CD4-positive, alpha-beta T cell treated with Interleukin-4 for 1 hour (primary cell): Measurements from ENCODE around the gene EVC.

ENCODE experiments used
- DNase-seq, 2 donors: peaks; one replicate each; pipeline ENCODE4 v3.0.0-alpha.2; 2020 to 2022

Gene EVC

GRCh38 chr4:5710961-5711478 lies at the start of gene EVC:
TSS of gene EVC (plus strand) at chr4:5711201. CDS start at chr4:5711381, 180 bp downstream.
- no peak for DNase-seq

GRCh38 chr4:5661237-5661636 lies 49.8 kb upstream of the EVC start:
- DNase-seq = no peak

GRCh38 chr4:5662555-5662954 lies 48.4 kb upstream of the EVC start:
- DNase-seq = no peak

- no peak for DNase-seq
Measured at GRCh38 chr4:5664778-5665177, 46.2 kb upstream of the EVC start.

- no peak for DNase-seq
Measured at GRCh38 chr4:5666741-5667140, 44.3 kb upstream of the EVC start.

- no peak for DNase-seq
Measured at GRCh38 chr4:5676763-5677162, 34.2 kb upstream of the EVC start.

- no peak for DNase-seq
Measured at GRCh38 chr4:5678977-5679376, 32.0 kb upstream of the EVC start.

- no peak for DNase-seq
Measured at GRCh38 chr4:5683566-5683965, 27.4 kb upstream of the EVC start.

GRCh38 chr4:5685296-5685695 lies 25.7 kb upstream of the EVC start:
- no peak for DNase-seq

- no peak for DNase-seq
Measured at GRCh38 chr4:5686338-5686737, 24.7 kb upstream of the EVC start.

GRCh38 chr4:5689065-5689464 lies 21.9 kb upstream of the EVC start:
- DNase-seq = no peak

GRCh38 chr4:5691491-5692132 lies 19.4 kb upstream of the EVC start:
- DNase-seq = no peak

GRCh38 chr4:5693871-5694270 lies 17.1 kb upstream of the EVC start:
- no peak for DNase-seq

- no peak for DNase-seq
Measured at GRCh38 chr4:5696341-5696740, 14.7 kb upstream of the EVC start.

- DNase-seq = no peak
Measured at GRCh38 chr4:5700459-5700858, 10.5 kb upstream of the EVC start.

GRCh38 chr4:5701971-5702370 lies 9.0 kb upstream of the EVC start:
- no peak for DNase-seq

- DNase-seq = no peak
Measured at GRCh38 chr4:5703831-5704230, 7.2 kb upstream of the EVC start.

GRCh38 chr4:5704276-5704675 lies 6.7 kb upstream of the EVC start:
- no peak for DNase-seq

GRCh38 chr4:5705647-5706320 lies 5.2 kb upstream of the EVC start:
- DNase-seq = no peak

GRCh38 chr4:5706486-5707290 lies 4.3 kb upstream of the EVC start:
- no peak for DNase-seq

GRCh38 chr4:5707366-5707765 lies 3.6 kb upstream of the EVC start:
- no peak for DNase-seq

GRCh38 chr4:5707778-5708448 lies 3.1 kb upstream of the EVC start:
- no peak for DNase-seq
